ENCODE results near the gene TMEM150B.

Gene TMEM150B, protein sequence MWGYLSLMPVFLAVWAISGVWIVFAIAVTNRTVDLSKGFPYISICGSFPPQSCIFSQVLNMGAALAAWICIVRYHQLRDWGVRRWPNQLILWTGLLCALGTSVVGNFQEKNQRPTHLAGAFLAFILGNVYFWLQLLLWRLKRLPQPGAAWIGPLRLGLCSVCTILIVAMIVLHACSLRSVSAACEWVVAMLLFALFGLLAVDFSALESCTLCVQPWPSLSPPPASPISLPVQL

DNA sequence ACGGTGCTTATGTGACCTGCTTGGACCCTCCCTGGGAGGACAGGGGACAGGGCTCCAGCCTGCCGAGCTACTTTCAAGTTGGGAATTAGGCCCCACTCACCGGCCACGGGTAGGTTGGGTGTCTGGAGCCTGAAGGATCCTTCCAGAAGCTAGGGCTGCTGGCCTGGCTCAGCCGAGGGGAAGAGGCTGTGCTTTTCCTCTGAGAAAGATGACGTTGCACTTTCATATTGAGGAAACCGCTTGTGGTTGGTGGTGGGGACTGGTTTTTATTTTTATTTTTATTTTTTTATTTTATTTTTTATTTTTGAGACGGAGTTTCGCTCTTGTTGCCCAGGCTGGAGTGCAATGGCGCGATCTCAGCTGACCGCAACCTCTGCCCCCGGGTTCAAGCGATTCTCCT lies at the start of gene TMEM150B:
TMEM150B (minus strand) TSS at position 170 of the 400 bp plus-strand sequence. CDS start 4,305 bp downstream, outside the sequence.
- no peak for DNase-seq (ENCODE audit: low read depth in 2 of 2)

DNA sequence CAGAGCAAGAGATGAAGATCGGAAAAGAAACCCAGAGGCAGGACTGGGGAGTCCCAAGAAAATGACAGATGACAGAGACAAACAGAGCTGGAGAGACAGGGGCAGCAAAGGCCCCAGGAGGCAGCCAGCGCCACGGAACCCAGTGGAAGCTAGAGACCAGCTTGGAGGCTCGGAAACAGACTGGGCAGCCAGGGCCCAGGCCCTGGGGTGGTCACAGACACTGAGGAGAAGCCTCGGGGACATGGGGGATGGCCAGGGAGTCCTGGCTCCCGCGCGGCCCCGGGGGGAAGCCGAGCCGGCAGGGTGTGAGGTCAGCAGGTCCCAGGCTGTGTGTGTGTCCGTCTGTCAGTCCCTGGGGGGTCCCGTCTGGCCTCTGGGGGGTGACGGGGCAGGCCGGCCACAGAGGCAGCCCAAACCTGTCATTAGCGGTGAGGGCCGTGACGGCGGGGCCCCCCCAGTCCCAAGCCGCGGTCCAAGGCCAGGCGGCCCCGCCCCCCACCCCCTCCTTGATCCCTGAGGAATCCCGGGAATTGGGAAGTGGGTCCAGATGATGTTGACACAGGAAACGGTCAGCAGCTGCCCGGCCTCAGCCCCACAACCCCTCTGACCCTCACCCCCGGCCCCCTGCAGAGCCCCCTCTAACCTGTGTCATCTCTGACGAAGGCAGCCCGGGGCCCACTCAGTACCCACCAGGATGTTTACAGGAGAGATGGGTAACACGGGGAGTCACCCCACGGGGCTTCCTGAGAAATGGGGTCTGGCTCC lies 49.0 kb upstream of the TMEM150B start:
- DNase-seq (ENCODE audit: low read depth in 2 of 2), result no peak

DNA sequence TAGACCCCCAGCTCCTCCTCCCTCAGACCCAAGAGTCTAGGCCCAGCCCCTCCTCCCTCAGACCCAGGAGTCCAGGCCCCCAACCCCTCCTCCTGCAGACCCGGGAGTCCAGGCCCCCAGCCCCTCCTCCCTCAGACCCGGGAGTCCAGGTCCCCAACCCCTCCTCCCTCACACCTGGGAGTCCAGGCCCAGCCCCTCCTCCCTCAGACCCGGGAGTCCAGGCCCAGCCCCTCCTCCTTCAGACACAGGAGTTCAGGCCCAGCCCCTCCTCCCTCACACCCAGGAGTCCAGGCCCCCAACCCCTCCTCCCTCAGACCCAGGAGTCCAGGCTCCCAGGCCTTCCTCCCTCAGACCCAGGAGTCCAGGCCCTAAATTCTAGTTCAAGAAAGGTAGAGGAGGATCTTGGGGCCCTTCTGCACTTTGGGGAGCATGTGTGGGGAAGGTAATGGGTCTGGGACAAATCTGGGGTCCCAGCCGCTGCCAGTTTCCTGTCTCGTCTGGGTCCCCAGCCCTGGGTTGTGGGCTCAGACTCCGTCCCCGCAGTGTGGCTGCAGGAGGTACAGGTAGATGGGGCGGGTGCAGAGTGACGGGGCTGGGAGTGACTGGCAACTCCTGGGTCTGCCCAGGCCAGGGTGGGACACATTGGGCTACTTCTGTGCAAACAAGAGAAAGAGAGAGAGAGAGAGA lies 48.3 kb upstream of the TMEM150B start:
- no peak for DNase-seq (ENCODE audit: low read depth in 2 of 2)

DNA sequence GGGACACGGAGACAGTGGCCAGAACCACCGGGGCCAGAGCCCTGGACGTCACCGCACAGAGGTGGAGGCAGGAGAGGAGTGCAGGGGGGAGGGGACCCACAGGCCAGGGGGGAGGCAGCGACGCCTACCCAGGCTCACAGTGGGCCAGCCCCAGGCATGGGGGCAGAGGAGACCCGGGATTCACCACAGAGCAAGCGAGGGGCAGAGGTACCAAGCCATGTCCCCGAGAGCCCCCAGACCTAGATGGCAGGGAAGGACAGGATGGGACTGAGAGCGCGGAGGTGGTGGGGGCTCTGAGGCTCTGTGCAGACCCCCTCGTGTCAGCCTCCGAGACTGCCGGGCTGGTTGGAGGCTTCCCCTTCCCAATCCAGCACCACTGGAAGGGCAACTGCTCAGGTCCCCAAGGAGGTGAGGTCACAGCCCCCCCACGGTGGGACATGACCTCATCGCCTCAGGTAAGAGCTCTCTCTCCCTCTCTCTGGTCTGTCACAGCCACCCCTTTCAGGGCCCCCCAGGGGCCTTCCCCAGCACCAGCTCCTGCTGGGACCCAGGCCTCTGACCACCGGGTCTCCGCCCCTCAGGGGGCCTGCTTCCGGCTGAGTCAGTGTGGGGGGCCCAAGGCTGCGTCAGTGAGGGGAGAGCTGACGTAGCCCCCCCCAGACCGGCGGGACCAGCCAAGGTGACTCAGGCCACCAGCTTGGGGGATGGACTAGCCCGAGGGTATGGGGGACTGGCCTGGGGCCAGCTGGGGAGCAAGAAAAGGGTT lies 47.4 kb upstream of the TMEM150B start:
- DNase-seq (ENCODE audit: low read depth in 2 of 2), result no peak

DNA sequence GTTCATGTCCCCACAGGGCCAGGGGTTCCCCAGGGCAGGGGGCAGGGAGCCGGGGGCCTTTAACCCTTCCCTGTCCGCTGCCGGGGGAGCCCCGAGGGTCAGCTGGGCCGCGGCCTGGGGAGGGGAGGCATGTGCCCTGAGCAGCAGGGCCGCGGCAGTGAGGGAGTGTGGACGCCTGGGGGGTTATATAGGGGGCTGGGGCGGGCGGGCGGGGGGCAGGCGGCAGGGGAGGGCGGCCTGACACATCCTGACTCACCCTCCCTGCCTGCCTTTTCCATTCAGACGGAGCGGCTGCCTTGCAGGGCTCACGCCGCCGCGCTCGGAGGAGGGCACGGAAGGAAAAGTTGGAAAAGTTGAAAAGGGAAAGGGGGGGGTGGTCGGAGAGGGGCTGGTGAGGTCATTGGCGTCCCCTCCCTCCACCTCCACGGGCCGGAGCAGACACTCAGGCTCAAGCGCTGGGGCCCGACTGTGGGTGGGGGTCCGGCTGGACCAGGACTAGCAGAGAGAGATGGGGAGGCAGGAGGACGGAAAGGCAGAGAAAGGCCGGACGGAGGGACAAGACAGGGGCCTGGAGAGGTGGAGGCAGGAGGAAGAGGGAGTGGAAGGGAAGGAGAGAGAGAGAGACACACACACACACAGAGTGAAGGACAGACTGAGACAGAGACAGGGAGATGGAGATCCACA lies 45.3 kb upstream of the TMEM150B start, which contains the start of gene IL11:
IL11 (minus strand) TSS at position 159 of the 684 bp plus-strand sequence; CDS start at position 6, 153 bp downstream.
- no peak for DNase-seq (ENCODE audit: low read depth in 2 of 2)

DNA sequence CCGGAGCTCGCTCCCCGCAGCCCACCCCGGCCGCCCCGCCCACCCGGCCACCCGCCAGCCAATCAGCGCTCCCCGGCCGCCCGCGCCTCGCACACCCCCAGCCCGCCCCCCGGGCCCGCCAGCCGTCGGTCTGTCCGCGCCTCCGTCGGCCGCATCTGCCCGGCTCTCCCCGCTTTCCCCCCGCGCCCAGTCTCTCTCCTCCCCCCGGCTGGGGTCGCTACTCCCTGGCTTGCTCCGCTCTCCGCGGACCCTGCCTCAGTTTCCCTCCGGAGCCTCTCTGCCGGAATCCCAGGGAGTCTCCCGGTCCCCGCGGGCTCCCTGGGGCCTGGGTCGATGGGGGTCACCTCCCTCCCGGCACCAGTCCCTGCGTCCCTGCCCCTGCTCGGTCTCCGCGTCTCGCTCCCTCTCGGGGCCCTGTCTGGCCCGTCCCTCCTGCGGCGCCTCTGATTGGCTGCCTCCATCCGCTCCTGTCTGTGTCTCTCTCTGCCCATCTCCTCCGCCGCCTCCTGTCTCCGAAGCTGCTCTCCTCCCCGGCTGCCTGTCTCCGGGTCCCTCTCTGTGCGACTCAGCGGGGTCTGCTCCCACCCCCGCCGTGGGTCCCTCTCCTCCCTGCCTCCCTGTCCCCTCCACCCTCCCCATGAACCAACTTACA lies 44.6 kb upstream of the TMEM150B start:
- peak; percentile 55 to 57 for DNase-seq (ENCODE audit: low read depth in 2 of 2)

DNA sequence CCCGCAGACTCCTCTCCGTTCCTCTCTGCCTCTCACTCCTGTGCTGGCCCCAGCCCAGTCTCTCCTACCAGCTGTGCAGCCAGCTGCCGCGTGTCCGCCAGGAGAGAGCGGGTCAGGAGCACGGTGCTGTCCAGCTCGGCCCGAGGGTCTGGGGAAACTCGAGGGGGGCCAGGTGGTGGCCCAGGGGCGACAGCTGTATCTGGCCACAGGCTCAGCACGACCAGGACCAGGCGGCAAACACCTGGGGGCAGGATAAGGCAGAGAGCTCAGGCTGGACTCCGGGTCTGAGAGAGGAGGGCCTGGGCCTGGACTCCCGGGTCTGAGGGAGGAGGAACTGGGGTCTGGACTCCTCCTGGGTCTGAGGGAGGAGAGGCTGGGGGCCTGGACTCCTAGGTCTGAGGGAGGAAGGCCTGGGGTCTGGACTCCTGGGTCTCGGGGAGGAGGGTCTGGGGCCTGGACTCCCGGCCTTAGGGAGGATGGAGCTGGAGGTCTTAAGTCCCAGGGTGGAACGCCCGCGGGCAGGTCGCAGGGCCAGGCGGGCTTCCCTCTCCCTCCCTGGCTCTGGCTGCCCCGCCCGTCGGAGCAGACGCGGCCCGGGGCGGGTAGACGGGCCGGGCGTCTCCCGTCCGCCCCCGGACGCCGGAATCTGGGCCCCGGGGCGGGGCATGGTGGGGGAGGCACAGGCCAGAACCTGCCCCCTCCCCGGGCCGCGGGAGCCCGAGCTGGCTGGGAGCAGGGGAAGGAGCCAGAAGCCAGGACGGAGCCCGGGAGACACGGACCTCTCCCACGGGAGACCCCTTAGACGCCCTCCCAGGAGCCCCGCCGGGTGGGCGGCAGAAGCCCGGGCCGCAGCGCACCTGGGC lies 43.8 kb upstream of the TMEM150B start:
- no peak for DNase-seq (ENCODE audit: low read depth in 2 of 2)

DNA sequence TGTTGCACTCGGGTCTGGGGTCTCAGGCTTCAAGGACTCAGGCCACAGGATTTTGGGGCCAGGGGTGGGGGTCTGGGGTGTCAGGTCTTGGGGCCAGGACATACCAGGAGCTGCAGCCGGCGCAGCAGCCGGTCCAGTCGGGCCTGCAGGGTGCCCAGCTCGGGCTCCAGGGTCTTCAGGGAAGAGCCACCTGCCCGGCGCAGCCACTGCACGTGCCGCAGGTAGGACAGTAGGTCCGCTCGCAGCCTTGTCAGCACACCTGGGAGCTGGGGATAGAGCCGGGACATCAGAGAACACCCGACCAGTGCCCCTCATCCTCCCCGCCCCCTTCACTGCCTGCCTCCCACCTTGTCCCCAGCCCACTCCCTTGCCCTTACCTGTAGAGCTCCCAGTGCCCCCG lies 43.0 kb upstream of the TMEM150B start:
- DNase-seq (ENCODE audit: low read depth in 2 of 2), result no peak

DNA sequence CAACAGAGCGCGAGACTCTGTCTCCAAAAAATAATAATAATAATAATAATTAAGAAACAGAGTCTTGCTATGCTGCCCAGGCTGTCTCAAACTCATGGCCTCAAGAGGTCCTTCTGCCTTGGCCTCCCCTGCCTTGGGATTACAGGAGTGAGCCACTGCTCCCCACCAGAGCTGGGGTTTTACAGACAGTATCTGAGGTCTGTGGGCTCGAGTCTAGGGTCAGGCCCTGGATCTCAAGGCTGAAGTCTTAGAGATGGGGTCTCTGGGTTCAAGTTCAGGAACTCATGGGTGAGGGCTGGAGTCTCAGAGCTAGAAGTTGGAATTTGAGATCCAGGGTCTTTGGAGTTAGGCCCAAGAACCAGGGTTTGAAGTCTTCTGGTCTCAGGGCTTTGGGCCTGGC lies 41.6 kb upstream of the TMEM150B start:
- no peak for DNase-seq (ENCODE audit: low read depth in 2 of 2)

DNA sequence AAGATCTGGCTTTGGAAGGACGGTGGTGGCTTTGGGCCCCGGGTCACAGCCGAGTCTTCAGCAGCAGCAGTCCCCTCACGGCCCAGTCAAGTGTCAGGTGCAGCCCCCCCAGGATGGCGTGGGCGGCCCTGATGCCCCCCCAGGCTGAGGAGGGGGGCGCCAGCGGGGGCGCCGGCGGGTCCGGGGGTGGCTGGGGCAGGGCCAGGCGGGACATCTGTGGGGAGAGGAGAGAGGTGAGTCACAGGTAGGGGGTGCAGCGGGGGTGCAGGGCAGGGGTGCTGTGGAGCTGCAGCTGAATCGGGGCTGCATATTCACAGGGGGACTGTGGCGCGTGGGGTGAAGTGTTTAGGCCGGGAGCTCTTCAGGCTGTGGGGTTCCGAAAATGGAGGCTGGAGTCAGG lies 40.8 kb upstream of the TMEM150B start:
- no peak for DNase-seq (ENCODE audit: low read depth in 2 of 2)

DNA sequence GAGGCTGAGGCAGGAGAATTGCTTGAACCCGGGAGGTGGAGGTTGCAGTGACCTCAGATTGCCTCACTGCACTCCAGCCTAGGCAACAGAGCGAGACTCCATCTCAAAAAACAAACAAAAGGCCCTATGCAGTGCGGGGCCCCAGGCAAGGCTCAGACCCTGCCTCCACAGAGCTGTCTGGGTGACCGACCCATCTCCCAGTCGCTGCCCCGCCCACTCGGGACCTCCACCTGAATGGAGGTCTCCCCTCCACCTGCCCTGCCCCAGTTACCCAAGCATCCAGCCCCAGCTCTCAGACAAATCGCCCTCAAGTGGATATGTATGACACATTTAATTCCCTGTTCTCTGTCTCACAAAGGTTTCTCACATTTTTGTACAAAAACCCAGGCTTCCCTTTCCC lies 40.1 kb upstream of the TMEM150B start:
- DNase-seq (ENCODE audit: low read depth in 2 of 2), result no peak

DNA sequence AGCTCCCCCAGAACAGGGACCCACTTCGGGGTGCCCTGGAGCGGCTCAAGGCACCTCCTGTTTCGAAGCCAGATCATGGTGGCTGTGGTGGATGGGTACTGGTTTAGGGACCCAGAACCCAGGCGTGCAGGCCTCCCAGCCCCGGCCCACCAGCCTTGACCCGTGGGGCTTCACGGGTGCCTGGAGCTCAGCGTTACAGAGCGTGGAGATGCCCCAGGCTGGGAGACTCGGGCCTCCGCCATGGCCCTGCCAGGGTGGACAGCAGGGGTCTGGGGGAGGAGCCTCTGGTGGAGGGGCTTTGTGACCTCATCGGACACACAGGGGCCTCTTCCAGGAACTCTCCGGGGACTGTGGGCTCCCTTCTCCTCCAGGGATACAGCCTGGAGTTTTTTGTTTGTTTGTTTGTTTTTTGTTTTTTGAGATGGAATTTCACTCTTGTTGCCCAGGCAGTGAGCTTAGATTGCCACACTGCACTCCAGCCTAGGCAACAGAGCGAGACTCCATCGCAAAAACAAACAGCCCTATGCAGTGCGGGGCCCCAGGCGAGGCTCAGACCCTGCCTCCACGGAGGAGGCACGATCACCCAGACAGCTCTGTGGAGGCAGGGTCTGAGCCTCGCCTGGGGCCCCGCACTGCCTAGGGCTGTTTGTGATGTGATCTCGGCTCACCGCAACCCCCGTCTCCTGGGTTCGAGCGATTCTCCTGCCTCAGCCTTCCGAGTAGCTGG lies 38.0 kb upstream of the TMEM150B start, which contains the start of gene GARIN5B:
GARIN5B (minus strand) TSS at position 271 of the 727 bp plus-strand sequence; CDS start at position 77, 194 bp downstream.
- no peak for DNase-seq (ENCODE audit: low read depth in 2 of 2)

DNA sequence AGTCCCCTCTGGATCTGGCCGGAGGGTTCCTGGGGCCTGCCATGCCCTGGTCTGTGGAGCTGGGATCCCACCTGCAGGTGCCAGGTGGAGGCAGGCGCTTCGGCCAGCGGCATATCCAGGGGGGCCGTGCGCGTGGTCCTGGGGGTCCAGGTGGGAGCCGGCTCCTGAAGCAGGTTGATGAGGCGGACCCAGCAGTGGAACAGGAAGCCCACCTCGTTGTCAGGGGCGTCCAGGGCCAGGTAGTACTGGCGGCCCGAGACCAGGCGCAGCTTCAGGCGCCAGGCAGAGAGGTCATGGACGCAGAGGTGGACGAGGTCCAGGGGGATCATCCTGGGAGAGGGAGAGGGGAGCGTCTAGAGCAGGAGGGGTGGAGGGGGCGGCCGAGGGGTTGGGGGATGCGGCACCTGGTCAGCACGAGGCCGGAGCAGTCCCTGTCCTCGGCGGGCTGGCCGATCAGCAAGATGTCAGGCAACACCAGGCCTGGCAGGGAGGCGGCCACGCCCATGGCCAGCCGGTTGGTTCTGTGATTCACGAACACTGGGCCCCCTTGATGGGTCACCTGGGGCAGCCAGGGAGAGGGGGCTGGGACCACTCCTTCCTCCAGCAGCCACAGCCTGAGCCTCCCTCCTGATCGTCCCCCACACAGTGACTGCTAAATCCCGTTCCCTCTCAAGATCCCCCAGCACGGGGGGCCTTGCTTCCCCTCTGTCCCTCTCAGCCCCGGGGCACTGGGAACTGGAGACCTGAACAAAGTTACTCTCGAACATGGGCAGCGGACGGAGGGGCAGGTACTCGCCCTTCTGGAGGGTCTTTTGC lies 37.2 kb upstream of the TMEM150B start:
- no peak for DNase-seq (ENCODE audit: low read depth in 2 of 2)

DNA sequence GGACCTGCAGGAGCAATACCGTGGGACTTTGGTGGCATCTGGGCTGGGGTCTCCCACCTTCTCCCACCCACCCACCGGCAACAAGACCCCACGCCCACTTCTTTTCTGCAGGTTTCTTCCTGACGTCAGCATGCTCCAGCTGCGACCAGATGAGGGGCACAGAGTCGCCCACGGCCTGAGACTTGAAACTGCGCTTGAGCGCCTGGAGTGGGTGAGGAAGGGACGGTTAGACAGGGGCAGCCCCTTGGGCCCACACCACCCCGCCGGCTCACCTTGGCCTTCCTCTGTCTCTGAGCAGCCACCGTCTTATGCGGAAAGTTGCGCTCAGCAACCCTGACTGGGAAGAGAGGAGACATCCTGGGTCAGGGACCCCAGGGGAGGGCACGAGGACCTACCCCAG lies 35.8 kb upstream of the TMEM150B start:
- no peak for DNase-seq (ENCODE audit: low read depth in 2 of 2)

DNA sequence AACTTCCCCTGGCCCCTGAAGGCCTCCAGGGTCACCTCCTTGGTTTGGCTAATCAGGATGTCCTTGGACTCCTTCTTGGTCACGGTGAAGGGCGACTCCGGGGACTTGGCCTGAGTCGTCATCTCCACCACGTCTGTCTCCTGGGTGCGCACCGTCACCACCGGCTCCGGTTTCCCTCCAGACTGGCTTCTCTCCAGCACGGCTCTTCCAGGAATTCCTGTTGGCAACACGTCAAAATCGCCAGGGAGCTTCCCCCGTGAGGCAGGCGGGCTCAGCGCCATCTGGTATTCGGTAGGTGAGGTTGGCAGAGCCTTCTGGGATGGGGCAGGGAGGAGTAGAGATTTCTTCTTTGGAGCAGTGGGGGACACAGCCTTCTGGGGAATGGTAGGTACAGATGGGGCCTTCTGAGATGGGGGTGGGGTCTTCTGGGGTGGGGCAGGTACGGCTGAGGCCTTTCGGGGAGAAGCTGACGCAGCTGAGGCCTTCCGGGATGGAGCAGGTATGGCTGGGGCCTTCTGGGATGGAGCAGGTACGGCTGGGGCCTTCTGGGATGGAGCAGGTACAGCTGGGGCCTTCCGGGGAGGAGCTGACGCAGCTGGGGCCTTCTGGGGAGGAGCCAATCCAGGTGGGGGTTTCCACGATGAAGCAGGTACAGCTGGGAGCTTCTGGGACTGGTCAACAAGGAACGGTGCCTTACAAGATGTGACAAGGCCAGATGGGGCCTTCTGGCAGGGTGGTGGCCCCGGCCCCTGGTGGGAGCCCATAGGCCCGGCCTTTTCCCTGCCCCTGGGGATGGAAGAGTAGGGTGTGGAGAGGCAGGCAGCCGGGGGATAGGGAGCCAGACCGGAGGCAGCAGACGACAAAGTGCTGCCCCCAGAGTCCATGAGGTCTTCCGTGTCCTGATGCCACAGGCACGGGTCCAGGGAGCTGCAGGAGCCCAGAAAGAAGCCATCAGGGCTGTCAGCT lies 34.1 kb upstream of the TMEM150B start:
- DNase-seq (ENCODE audit: low read depth in 2 of 2), result no peak

DNA sequence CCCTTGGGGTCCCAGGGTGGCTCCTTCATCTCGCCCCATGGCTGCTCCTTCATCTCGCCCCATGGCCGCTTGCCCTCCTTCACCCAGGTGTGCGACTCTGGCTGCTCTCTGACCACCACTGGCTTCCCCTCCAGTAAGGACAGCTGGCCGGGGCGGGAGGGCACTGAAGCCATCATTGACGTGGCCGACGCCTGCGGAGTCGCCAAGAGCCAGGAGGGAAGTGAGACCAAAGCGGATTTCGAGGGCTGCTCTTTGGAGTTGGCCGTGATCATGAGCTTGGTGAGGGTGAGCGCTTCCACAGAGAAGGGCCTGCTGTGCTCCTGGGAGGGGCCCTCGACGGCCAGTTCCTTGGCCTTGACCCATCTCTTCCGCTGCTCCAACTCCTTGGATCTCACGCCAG lies 33.4 kb upstream of the TMEM150B start:
- DNase-seq (ENCODE audit: low read depth in 2 of 2), result no peak

DNA sequence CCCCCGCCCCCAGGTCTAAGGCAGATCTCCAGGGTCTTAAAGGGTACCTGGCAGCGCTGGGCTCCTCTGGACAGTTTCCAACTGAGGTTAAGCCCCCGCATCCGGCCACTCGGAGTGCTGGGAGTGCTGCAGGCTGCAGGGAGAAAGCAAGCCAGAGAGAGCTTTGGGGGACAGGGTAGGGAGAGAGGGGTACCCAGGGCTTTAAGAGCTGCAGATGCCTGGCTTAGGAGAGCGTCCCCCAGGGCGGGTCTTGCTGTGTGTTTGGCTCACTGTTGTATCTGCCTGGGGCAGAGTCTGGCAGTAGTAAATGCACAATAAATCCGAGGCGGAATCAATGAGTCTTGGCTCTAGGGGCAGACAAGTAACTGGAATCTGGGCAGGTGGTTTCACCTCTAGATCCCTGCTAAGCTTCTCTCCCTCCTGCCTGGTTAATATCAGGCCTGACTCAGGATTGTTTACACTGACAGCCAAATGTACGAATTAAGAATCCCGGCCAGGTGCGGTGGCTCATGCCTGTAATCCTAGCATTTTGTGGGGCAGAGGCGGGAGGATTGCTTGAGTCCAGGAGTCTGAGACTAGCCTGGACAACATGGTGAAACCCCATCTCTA lies 30.2 kb upstream of the TMEM150B start:
- DNase-seq (ENCODE audit: low read depth in 2 of 2), result no peak
